ES-I3 (cell line): Measurements from ENCODE around the gene RGS6.

Source experiments
- H3K36me3 ChIP-seq: 2 replicates; pipeline ENCODE4 v1.6.1; 2013; ENCODE audit warnings: mild to moderate bottlenecking, low read length, control low read depth, moderate library complexity; ENCODE audit not compliant: insufficient read depth
- H3K4me1 ChIP-seq: 2 replicates; pipeline ENCODE4 v1.6.1; 2013; ENCODE audit warnings: mild to moderate bottlenecking, control low read depth, low read length; ENCODE audit not compliant: insufficient read depth
- H3K9ac ChIP-seq: 2 replicates; pipeline ENCODE4 v1.6.1; 2013; ENCODE audit warnings: low read depth, mild to moderate bottlenecking, low read length, moderate library complexity
- H3K9me3 ChIP-seq: 2 replicates; pipeline ENCODE4 v1.6.1; 2013; ENCODE audit warnings: mild to moderate bottlenecking, low read length, moderate library complexity; ENCODE audit not compliant: control insufficient read depth, insufficient read depth

Gene RGS6

GRCh38 chr14:71961972-71962371 is 29.7 kb downstream of the RGS6 start:
- Histone ChIP-seq H3K9me3 (no peaks in the 10 kb centered on the region), H3K9ac (no peak overlapping the region), H3K36me3 (no peaks in the 10 kb centered on the region), H3K4me1 (peaks cover 11% of the 10 kb centered on the region; the same call in 1 of the 2 replicates)

DNA sequence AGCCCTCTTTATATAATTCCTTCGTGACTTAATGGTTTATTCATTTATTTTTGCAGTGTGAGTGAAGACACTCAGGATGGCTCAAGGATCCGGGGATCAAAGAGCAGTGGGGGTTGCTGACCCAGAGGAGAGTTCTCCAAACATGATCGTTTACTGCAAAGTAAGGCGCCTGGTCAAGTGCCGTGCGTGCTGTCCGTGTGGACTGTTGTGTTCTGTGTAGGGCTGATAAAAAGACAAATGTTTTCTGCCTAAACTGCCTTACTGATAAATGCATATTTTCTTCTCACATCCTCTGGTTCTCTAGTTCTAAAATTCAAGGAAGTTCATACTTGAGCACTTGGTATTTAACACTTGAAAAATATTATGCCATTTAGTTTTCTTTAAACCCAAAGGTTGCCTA is 32.5 kb downstream of the RGS6 start:
- Histone ChIP-seq H3K4me1 (peaks cover 11% of the 10 kb centered on the region; the same call in 1 of the 2 replicates), H3K9ac (no peak overlapping the region), H3K9me3 (no peaks in the 10 kb centered on the region), H3K36me3 (no peaks in the 10 kb centered on the region)

- H3K36me3 ChIP-seq, result no peaks in the 10 kb centered on the region
- no peaks in the 10 kb centered on the region for H3K9me3 ChIP-seq
Measured at GRCh38 chr14:71966528-71966927, 34.3 kb downstream of the RGS6 start.

GRCh38 chr14:71967704-71968103 is 35.5 kb downstream of the RGS6 start:
- Histone ChIP-seq H3K9me3 (no peaks in the 10 kb centered on the region), H3K9ac (no peak overlapping the region), H3K4me1 (peaks cover 8% of the 10 kb centered on the region; the same call in 1 of the 2 replicates), H3K36me3 (no peaks in the 10 kb centered on the region)

More at GRCh38 chr14:71966528-71966927, 34.3 kb downstream of the RGS6 start:
- peaks cover 11% of the 10 kb centered on the region; the same call in 1 of the 2 replicates for H3K4me1 ChIP-seq
- H3K9ac ChIP-seq, result no peak overlapping the region

- H3K4me1 ChIP-seq, result no peaks in the 10 kb centered on the region
- H3K36me3 ChIP-seq, result no peaks in the 10 kb centered on the region
- H3K9me3 ChIP-seq, result no peaks in the 10 kb centered on the region
- H3K9ac ChIP-seq, result no peak overlapping the region
Measured at GRCh38 chr14:71970272-71970671, 38.0 kb downstream of the RGS6 start.

GRCh38 chr14:71985538-71986189 is 53.4 kb downstream of the RGS6 start:
- H3K4me1 ChIP-seq, result no peaks in the 10 kb centered on the region
- no peaks in the 10 kb centered on the region for H3K9me3 ChIP-seq
- H3K9ac ChIP-seq, result no peak overlapping the region
- no peaks in the 10 kb centered on the region for H3K36me3 ChIP-seq

- H3K36me3 ChIP-seq, result no peaks in the 10 kb centered on the region
- H3K4me1 ChIP-seq, result no peaks in the 10 kb centered on the region
- H3K9ac ChIP-seq, result no peak overlapping the region
- no peaks in the 10 kb centered on the region for H3K9me3 ChIP-seq
Measured at GRCh38 chr14:71988476-71988875, 56.2 kb downstream of the RGS6 start.

- Histone ChIP-seq H3K36me3 (no peaks in the 10 kb centered on the region), H3K4me1 (no peaks in the 10 kb centered on the region), H3K9ac (no peak overlapping the region), H3K9me3 (no peaks in the 10 kb centered on the region)
Measured at GRCh38 chr14:71988939-71989338, 56.7 kb downstream of the RGS6 start.

DNA sequence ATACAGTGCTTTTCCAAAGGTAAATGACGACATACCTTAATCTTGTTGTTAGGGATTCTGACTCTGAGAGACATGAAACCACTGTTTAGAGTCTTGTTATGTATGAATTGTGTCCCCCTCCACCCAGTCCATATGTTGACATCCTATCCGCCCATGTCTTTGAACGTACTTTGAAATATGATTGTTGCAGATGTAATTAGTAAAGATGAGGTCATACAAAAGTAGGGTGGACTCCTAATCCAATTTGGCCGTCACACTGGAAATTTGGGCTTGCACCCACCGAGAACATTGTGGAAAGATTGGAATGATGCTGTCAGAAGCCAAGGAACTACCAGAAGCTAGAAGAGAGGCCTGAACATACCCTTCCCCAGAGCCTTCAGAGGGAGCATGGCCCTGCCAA is 62.2 kb downstream of the RGS6 start:
- Histone ChIP-seq H3K36me3 (no peaks in the 10 kb centered on the region), H3K9ac (no peak overlapping the region), H3K4me1 (no peaks in the 10 kb centered on the region), H3K9me3 (no peaks in the 10 kb centered on the region)

DNA sequence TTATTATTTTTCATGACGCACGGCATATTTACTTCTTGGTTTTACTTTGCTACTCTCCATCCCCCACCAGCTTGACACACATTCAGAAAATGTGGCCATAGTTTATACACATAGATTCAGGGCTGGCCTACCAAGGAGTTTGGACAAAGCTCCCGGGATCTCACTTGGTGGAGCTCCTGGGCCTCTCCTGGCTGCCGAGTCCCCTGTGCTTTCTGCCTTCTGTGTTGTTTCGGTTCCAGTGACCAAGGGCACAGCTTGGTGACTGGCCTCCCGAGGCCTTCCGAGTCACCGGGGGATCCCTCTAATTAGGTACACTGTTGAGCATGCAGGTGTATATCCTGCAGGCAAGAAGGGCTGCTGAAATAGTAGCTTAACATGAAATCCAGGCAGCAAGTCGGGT is 63.5 kb downstream of the RGS6 start:
- H3K36me3 ChIP-seq, result no peaks in the 10 kb centered on the region
- H3K4me1 ChIP-seq, result no peaks in the 10 kb centered on the region
- no peaks in the 10 kb centered on the region for H3K9me3 ChIP-seq
- H3K9ac ChIP-seq, result no peak overlapping the region

DNA sequence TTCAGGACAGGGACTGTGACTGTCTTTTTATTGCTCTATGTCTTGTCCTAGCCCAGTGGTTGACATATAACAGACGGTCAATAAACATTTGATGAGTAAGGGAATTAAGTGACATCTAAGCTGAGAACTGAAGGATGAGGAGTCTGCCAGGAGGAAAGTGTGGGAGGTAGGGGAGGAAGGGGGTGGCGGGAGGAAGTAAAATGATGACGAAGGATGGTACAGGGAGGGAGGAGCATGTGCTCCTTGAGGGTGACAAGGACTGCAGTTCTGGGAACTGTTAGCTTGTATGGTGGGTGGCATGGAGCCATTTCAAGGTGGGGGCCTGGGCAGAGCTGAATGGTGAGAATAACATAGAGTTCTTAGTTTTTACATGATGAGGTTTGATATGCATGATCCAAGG is 64.4 kb downstream of the RGS6 start:
- Histone ChIP-seq H3K36me3 (no peaks in the 10 kb centered on the region), H3K9ac (no peak overlapping the region), H3K4me1 (no peaks in the 10 kb centered on the region)

GRCh38 chr14:72000907-72001306 is 68.7 kb downstream of the RGS6 start:
- Histone ChIP-seq H3K4me1 (no peaks in the 10 kb centered on the region), H3K9me3 (no peaks in the 10 kb centered on the region), H3K9ac (no peak overlapping the region), H3K36me3 (no peaks in the 10 kb centered on the region)

More for the DNA sequence above, 64.4 kb downstream of the RGS6 start:
- H3K9me3 ChIP-seq, result no peaks in the 10 kb centered on the region

- no peaks in the 10 kb centered on the region for H3K36me3 ChIP-seq
- H3K4me1 ChIP-seq, result no peaks in the 10 kb centered on the region
- no peak overlapping the region for H3K9ac ChIP-seq
- no peaks in the 10 kb centered on the region for H3K9me3 ChIP-seq
Measured at GRCh38 chr14:72002731-72003130, 70.5 kb downstream of the RGS6 start.

GRCh38 chr14:72008666-72009065 is 76.4 kb downstream of the RGS6 start:
- Histone ChIP-seq H3K4me1 (no peaks in the 10 kb centered on the region), H3K9ac (no peak overlapping the region), H3K9me3 (no peaks in the 10 kb centered on the region; the same call in 1 of the 2 replicates)

DNA sequence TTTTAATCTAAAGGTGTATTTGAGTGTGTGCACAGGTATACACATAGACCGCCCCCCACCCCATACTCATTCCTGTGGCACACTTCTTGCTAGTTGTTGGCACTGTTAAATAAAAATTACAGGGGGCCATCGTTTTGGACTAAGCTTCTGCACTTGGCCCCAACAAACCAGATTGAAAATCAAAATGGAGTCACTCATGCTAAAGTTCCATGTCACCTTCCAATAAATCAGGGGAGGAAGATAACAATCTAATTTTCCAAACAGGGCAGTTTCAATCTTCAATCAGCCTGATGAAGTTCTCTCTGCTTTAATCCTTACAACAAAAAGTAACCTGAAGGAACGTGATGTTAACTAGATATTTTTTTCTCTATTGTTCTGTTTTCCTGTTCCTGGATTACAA is 78.2 kb downstream of the RGS6 start:
- no peaks in the 10 kb centered on the region for H3K4me1 ChIP-seq

More at GRCh38 chr14:72008666-72009065, 76.4 kb downstream of the RGS6 start:
- H3K36me3 ChIP-seq, result no peaks in the 10 kb centered on the region

More for the DNA sequence above, 78.2 kb downstream of the RGS6 start:
- Histone ChIP-seq H3K9me3 (no peaks in the 10 kb centered on the region; the same call in 1 of the 2 replicates), H3K9ac (no peak overlapping the region), H3K36me3 (no peaks in the 10 kb centered on the region)
